ENCODE measurements around the gene CREB3L4.

DNA sequence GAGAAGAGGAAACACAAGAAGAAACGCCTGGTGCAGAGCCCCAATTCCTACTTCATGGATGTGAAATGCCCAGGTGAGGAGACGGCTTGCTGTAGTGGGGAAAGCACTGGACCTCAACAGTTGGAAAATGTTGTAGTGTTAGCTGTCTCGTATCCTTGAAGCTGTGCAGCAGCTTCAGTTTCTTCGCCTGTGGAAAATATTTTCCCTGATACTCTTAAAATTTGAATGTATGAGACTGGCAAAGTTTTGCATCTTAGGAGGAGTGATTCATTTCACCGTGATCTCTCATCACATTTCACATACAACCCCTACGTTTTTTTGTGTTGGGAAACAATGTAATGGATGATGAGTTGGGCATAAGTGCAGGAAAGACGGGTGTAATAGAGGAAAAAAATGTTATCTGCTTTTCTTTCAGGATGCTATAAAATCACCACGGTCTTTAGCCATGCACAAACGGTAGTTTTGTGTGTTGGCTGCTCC, 23.5 kb downstream of the CREB3L4 start:
- TF ChIP-seq GATA2 (IDR thresholded peaks at IDR 0.05; ENCODE audit: low read depth, low read length) = no peak; the same call in 1 of the 2 replicates
- no peak for TF ChIP-seq GATA3 (IDR thresholded peaks at IDR 0.05; ENCODE audit: low read depth, low read length)
